Measurements from ENCODE around the gene LRRFIP1. TPM values are rescaled to one million over a fixed set of nuclear protein-coding genes. Genes with fewer than 3 reads are reported as not detected.

Gene LRRFIP1
- polyA plus RNA-seq, 1 donor (not counting 4 experiments of a cell fraction or from before 2014, with no cell fraction given), result 115 TPM

DNA sequence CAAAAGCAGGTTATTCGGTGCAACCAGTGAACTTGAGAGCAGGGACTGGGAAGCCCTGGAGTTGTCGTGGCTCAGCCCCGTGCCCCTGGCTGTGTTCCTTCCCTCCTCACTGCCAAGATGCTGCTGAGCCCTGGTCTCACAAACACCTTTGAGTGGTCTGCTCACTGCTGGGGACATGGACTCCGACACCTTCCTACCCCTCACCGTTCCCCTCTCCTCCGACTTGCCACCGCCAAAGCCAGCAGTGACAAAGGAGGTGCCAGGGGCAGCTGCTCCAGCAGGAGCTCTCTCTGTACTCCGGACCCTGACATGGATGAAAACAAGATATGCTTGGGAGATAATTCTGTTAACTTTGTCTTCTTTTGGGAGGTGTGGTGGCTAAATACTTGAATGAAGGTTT, 17.9 kb downstream of the LRRFIP1 start:
- Histone ChIP-seq H3K9me1 (ENCODE audit: control insufficient read depth, extremely low read depth, insufficient read depth, low read length) (no peaks in the 10 kb centered on the region), H3K36me3 (ENCODE audit: control insufficient read depth in 2 of 2, extremely low read depth in 1 of 2, insufficient read depth in 2 of 2, low read length in 2 of 2) (no peaks in the 10 kb centered on the region), H3K79me2 (ENCODE audit: control insufficient read depth, insufficient read depth, low read length) (no peaks in the 10 kb centered on the region), H3K9me3 (ENCODE audit: control insufficient read depth, low read depth, low read length) (no peaks in the 10 kb centered on the region), H3K4me3 (ENCODE audit: control insufficient read depth in 2 of 3, extremely low read depth in 1 of 3, insufficient read depth in 2 of 3, low read depth in 1 of 3, low read length in 3 of 3) (no peak overlapping the region), H4K20me1 (ENCODE audit: control insufficient read depth, extremely low read depth, insufficient read depth, low read length) (peaks cover 3% of the 10 kb centered on the region), H3K9ac (ENCODE audit: control insufficient read depth, extremely low read depth, insufficient read depth, low read length) (no peak overlapping the region), H2AFZ (ENCODE audit: control insufficient read depth, low read length) (no peak overlapping the region), H3K27ac (ENCODE audit: control insufficient read depth, insufficient read depth, low read length) (no peak overlapping the region), H3K27me3 (ENCODE audit: control insufficient read depth, extremely low read depth, insufficient read depth, low read length) (peaks cover 4% of the 10 kb centered on the region), H3K4me2 (ENCODE audit: control insufficient read depth, extremely low read depth, insufficient read depth, low read depth, low read length) (no peak overlapping the region), H3K4me1 (ENCODE audit: control insufficient read depth, extremely low read depth, insufficient read depth, low read length) (no peaks in the 10 kb centered on the region)
- no peak for DNase-seq (ENCODE audit: low read depth, low spot score)
- no peak for FAIRE-seq
- dilution Hi-C loops (cut with MboI; ENCODE audit: extremely low pct_ligation_motif_present, low sequenced_read_pairs), result no loop called here
- no peak for TF ChIP-seq CTCF (optimal IDR thresholded peaks at IDR 0.05 in 1 of 3, IDR thresholded peaks at IDR 0.05 in 1 of 3, conservative IDR thresholded peaks at IDR 0.05 in 1 of 3; ENCODE audit: extremely low read depth in 1 of 3, insufficient read depth in 2 of 3, low read length in 3 of 3)
- TF ChIP-seq EZH2 (IDR thresholded peaks at IDR 0.05; ENCODE audit: low read length), result no peak

- Histone ChIP-seq H3K4me1 (ENCODE audit: control insufficient read depth, extremely low read depth, insufficient read depth, low read length) (no peaks in the 10 kb centered on the region), H3K27me3 (ENCODE audit: control insufficient read depth, extremely low read depth, insufficient read depth, low read length) (peaks cover 15% of the 10 kb centered on the region), H3K9me3 (ENCODE audit: control insufficient read depth, low read depth, low read length) (no peaks in the 10 kb centered on the region), H2AFZ (ENCODE audit: control insufficient read depth, low read length) (no peak overlapping the region), H3K27ac (ENCODE audit: control insufficient read depth, insufficient read depth, low read length) (no peak overlapping the region), H4K20me1 (ENCODE audit: control insufficient read depth, extremely low read depth, insufficient read depth, low read length) (peaks cover 3% of the 10 kb centered on the region), H3K36me3 (ENCODE audit: control insufficient read depth in 2 of 2, extremely low read depth in 1 of 2, insufficient read depth in 2 of 2, low read length in 2 of 2) (no peaks in the 10 kb centered on the region), H3K9me1 (ENCODE audit: control insufficient read depth, extremely low read depth, insufficient read depth, low read length) (no peaks in the 10 kb centered on the region), H3K9ac (ENCODE audit: control insufficient read depth, extremely low read depth, insufficient read depth, low read length) (no peak overlapping the region), H3K4me3 (ENCODE audit: control insufficient read depth in 2 of 3, extremely low read depth in 1 of 3, insufficient read depth in 2 of 3, low read depth in 1 of 3, low read length in 3 of 3) (no peak overlapping the region), H3K4me2 (ENCODE audit: control insufficient read depth, extremely low read depth, insufficient read depth, low read depth, low read length) (no peak overlapping the region), H3K79me2 (ENCODE audit: control insufficient read depth, insufficient read depth, low read length) (no peaks in the 10 kb centered on the region)
- FAIRE-seq (no peak), DNase-seq (ENCODE audit: low read depth, low spot score) (no peak)
- TF ChIP-seq CTCF (optimal IDR thresholded peaks at IDR 0.05 in 1 of 3, IDR thresholded peaks at IDR 0.05 in 1 of 3, conservative IDR thresholded peaks at IDR 0.05 in 1 of 3; ENCODE audit: extremely low read depth in 1 of 3, insufficient read depth in 2 of 3, low read length in 3 of 3), result no peak
- dilution Hi-C loops (cut with MboI; ENCODE audit: extremely low pct_ligation_motif_present, low sequenced_read_pairs), result no loop called here
Measured at GRCh38 chr2:237647176-237648015, 20.0 kb downstream of the LRRFIP1 start.
